ENCODE measurements around the gene CDIPT. TPM values are rescaled to one million over a fixed set of nuclear protein-coding genes. Genes with fewer than 3 reads are reported as not detected.

CDIPT gene
- total RNA-seq, 1 donor from 2014 or later = 49.7 TPM

- DNase-seq (ENCODE audit: low spot score in 2 of 2, unreplicated experiment in 2 of 2) = no peak
- no peak for TF ChIP-seq CTCF (IDR thresholded peaks at IDR 0.05; ENCODE audit: unreplicated experiment)
- H3K27ac Mint-ChIP-seq = no peak overlapping the region
- no peaks in the 10 kb centered on the region for H3K9me3 Mint-ChIP-seq
- no peak overlapping the region for H3K4me3 Mint-ChIP-seq
- H3K36me3 Mint-ChIP-seq = peaks cover 13% of the 10 kb centered on the region
- H3K4me1 Mint-ChIP-seq = no peaks in the 10 kb centered on the region
- H3K27me3 Mint-ChIP-seq (ENCODE audit: low read depth) = no peaks in the 10 kb centered on the region
These were observed 45.7 kb upstream of the CDIPT start for GRCh38 chr16:29908719-29909220.

- no peak for TF ChIP-seq CTCF (IDR thresholded peaks at IDR 0.05; ENCODE audit: unreplicated experiment)
- Mint-ChIP-seq H3K9me3 (no peaks in the 10 kb centered on the region), H3K4me3 (no peak overlapping the region), H3K4me1 (no peaks in the 10 kb centered on the region), H3K36me3 (peaks cover 8% of the 10 kb centered on the region), H3K27me3 (ENCODE audit: low read depth) (peaks cover 4% of the 10 kb centered on the region), H3K27ac (no peak overlapping the region)
- DNase-seq (ENCODE audit: low spot score in 2 of 2, unreplicated experiment in 2 of 2) = no peak
These were observed 44.9 kb upstream of the CDIPT start for GRCh38 chr16:29907973-29908372.

- H3K4me3 Mint-ChIP-seq = no peak overlapping the region
- TF ChIP-seq CTCF (IDR thresholded peaks at IDR 0.05; ENCODE audit: unreplicated experiment) = no peak
These were observed 43.7 kb upstream of the CDIPT start for GRCh38 chr16:29906520-29907244.

GRCh38 chr16:29905668-29906067, 42.6 kb upstream of the CDIPT start:
- no peak for TF ChIP-seq CTCF (IDR thresholded peaks at IDR 0.05; ENCODE audit: unreplicated experiment)
- no peaks in the 10 kb centered on the region for H3K9me3 Mint-ChIP-seq
- DNase-seq (ENCODE audit: low spot score in 2 of 2, unreplicated experiment in 2 of 2) = no peak
- H3K27ac Mint-ChIP-seq = no peak overlapping the region
- H3K4me3 Mint-ChIP-seq = no peak overlapping the region
- peaks cover 4% of the 10 kb centered on the region for H3K36me3 Mint-ChIP-seq
- H3K4me1 Mint-ChIP-seq = peaks cover 6% of the 10 kb centered on the region
- H3K27me3 Mint-ChIP-seq (ENCODE audit: low read depth) = peaks cover 11% of the 10 kb centered on the region

More at GRCh38 chr16:29906520-29907244, 43.7 kb upstream of the CDIPT start:
- Mint-ChIP-seq H3K36me3 (peaks cover 4% of the 10 kb centered on the region), H3K27ac (no peak overlapping the region), H3K9me3 (no peaks in the 10 kb centered on the region), H3K4me1 (peaks cover 4% of the 10 kb centered on the region), H3K27me3 (ENCODE audit: low read depth) (peaks cover 9% of the 10 kb centered on the region)
- no peak for DNase-seq (ENCODE audit: low spot score in 2 of 2, unreplicated experiment in 2 of 2)

GRCh38 chr16:29904947-29905346, 41.9 kb upstream of the CDIPT start:
- Mint-ChIP-seq H3K36me3 (peaks cover 4% of the 10 kb centered on the region), H3K27ac (no peak overlapping the region), H3K4me1 (peaks cover 9% of the 10 kb centered on the region), H3K9me3 (no peaks in the 10 kb centered on the region), H3K27me3 (ENCODE audit: low read depth) (peaks cover 15% of the 10 kb centered on the region), H3K4me3 (no peak overlapping the region)
- TF ChIP-seq CTCF (IDR thresholded peaks at IDR 0.05; ENCODE audit: unreplicated experiment) = no peak
- no peak for DNase-seq (ENCODE audit: low spot score in 2 of 2, unreplicated experiment in 2 of 2)

Measured in mesothelial cell of epicardium (in vitro differentiated cells).